ENCODE results near the gene NCAPD3.

Gene NCAPD3

GRCh38 chr11:134235399-134235798 lies 11.6 kb upstream of the NCAPD3 start:
- no peak for TF ChIP-seq CTCF (conservative IDR thresholded peaks at IDR 0.05; ENCODE audit: low read depth, low read length)
- H3K4me3 ChIP-seq (ENCODE audit: low read depth, low read length): no peak overlapping the region
- no peak for DNase-seq (ENCODE audit: low read depth)

GRCh38 chr11:134233729-134234179 lies 10.0 kb upstream of the NCAPD3 start:
- H3K4me3 ChIP-seq (ENCODE audit: low read depth, low read length): no peak overlapping the region

GRCh38 chr11:134231958-134232659 lies 8.3 kb upstream of the NCAPD3 start:
- H3K4me3 ChIP-seq (ENCODE audit: low read depth, low read length): no peak overlapping the region
- DNase-seq (ENCODE audit: low read depth): no peak
- no peak for TF ChIP-seq CTCF (conservative IDR thresholded peaks at IDR 0.05; ENCODE audit: low read depth, low read length)

More at GRCh38 chr11:134233729-134234179, 10.0 kb upstream of the NCAPD3 start:
- DNase-seq (ENCODE audit: low read depth): no peak
- no peak for TF ChIP-seq CTCF (conservative IDR thresholded peaks at IDR 0.05; ENCODE audit: low read depth, low read length)

- H3K4me3 ChIP-seq (ENCODE audit: low read depth, low read length): no peak overlapping the region
- no peak for TF ChIP-seq CTCF (conservative IDR thresholded peaks at IDR 0.05; ENCODE audit: low read depth, low read length)
- no peak for DNase-seq (ENCODE audit: low read depth)
Observed at GRCh38 chr11:134230339-134230738, 6.6 kb upstream of the NCAPD3 start.

GRCh38 chr11:134229126-134229790 lies 5.5 kb upstream of the NCAPD3 start:
- TF ChIP-seq CTCF (conservative IDR thresholded peaks at IDR 0.05; ENCODE audit: low read depth, low read length): no peak

GRCh38 chr11:134228625-134229024 lies 4.9 kb upstream of the NCAPD3 start:
- TF ChIP-seq CTCF (conservative IDR thresholded peaks at IDR 0.05; ENCODE audit: low read depth, low read length): no peak
- DNase-seq (ENCODE audit: low read depth): no peak
- H3K4me3 ChIP-seq (ENCODE audit: low read depth, low read length): no peak overlapping the region

More at GRCh38 chr11:134229126-134229790, 5.5 kb upstream of the NCAPD3 start:
- no peak overlapping the region for H3K4me3 ChIP-seq (ENCODE audit: low read depth, low read length)
- no peak for DNase-seq (ENCODE audit: low read depth)

Measured in choroid plexus epithelial cell (primary cell).